CD8-positive, alpha-beta memory T cell (primary cell): ENCODE measurements around the gene TMEM158. TPM values are rescaled to one million over a fixed set of nuclear protein-coding genes. Genes with fewer than 3 reads are reported as not detected.

Source experiments
- CTCF ChIA-PET: fragments of 350-600 bp; sonication (Branson Sonifier 250); formaldehyde crosslinking; loops from one replicate; lab custom pipeline; 2021; ENCODE audit warnings: antibody characterized with exemption; lab: Charles Lee
- POLR2A ChIA-PET: fragments of 350-600 bp; sonication (Branson Sonifier 250); formaldehyde crosslinking; loops from one replicate; lab custom pipeline; 2021; ENCODE audit warnings: antibody characterized with exemption; lab: Charles Lee
- DNase-seq, 5 donors: peaks; one replicate each; pipeline versions ENCODE4 v3.0.0 to v3.0.0-alpha.2; 2020 to 2022; ENCODE audit warnings: mixed read lengths in 1 of 5
- H3K27ac ChIP-seq: one replicate; pipeline ENCODE4 v1.7.0; 2013; ENCODE audit warnings: low read depth, mild to moderate bottlenecking, low read length, moderate library complexity
- H3K27me3 ChIP-seq: 2 replicates; pipeline ENCODE4 v1.7.0; 2013; ENCODE audit warnings: low read length, mild to moderate bottlenecking; ENCODE audit not compliant: insufficient read depth, poor library complexity, severe bottlenecking
- H3K36me3 ChIP-seq: 2 replicates; pipeline ENCODE4 v1.7.0; 2013; ENCODE audit warnings: mild to moderate bottlenecking, low read length, moderate library complexity; ENCODE audit not compliant: insufficient read depth
- H3K4me1 ChIP-seq: 2 replicates; pipeline ENCODE4 v1.7.0; 2013; ENCODE audit warnings: mild to moderate bottlenecking, low read length, moderate library complexity; ENCODE audit not compliant: insufficient read depth
- H3K4me3 ChIP-seq: 2 replicates; pipeline ENCODE4 v1.7.0; 2013; ENCODE audit warnings: mild to moderate bottlenecking, low read length
- H3K9me3 ChIP-seq: 2 replicates; pipeline ENCODE4 v1.7.0; 2013; ENCODE audit warnings: mild to moderate bottlenecking, low read length
- H3K27ac Mint-ChIP-seq, 8 donors: one replicate each; pipeline ENCODE4 v1.8.0; 2020 to 2021; ENCODE audit warnings: mixed read lengths in 8 of 8, mild to moderate bottlenecking in 6 of 8, inconsistent platforms in 3 of 8, moderate library complexity in 3 of 8
- H3K27me3 Mint-ChIP-seq, 2 donors: one replicate each; pipeline ENCODE4 v1.8.0; 2020 to 2021; ENCODE audit warnings: mixed read lengths in 2 of 2, mild to moderate bottlenecking in 1 of 2, moderate library complexity in 1 of 2
- H3K36me3 Mint-ChIP-seq, 3 donors: one replicate each; pipeline ENCODE4 v1.8.0; 2020 to 2021; ENCODE audit warnings: mixed read lengths in 3 of 3, inconsistent platforms in 1 of 3, mild to moderate bottlenecking in 1 of 3
- H3K4me1 Mint-ChIP-seq, 3 donors: one replicate each; pipeline ENCODE4 v1.8.0; 2020 to 2021; ENCODE audit warnings: mixed read lengths in 3 of 3, inconsistent platforms in 1 of 3, mild to moderate bottlenecking in 1 of 3
- H3K4me3 Mint-ChIP-seq, 7 donors: one replicate each; pipeline ENCODE4 v1.8.0; 2020 to 2021; ENCODE audit warnings: mixed read lengths in 7 of 7, mild to moderate bottlenecking in 6 of 7, moderate library complexity in 4 of 7, inconsistent platforms in 2 of 7
- H3K9me3 Mint-ChIP-seq, 5 donors: one replicate each; pipeline ENCODE4 v1.8.0; 2020 to 2022; ENCODE audit warnings: mixed read lengths in 5 of 5, mild to moderate bottlenecking in 3 of 5, moderate library complexity in 2 of 5, inconsistent platforms in 1 of 5
- polyA plus RNA-seq: library from polyadenylated mRNA; unstranded; fragments of 300-500 nt; fragmentation: Illumina TruSeq; gene quantifications from one replicate; pipeline ENCODE4 v1.2.3, GENCODE V29; 2021
- total RNA-seq, 2 experiments: library from RNA; stranded (reverse); gene quantifications; one replicate each; pipeline ENCODE4 v1.2.3, GENCODE V29; 2021

The TMEM158 gene
- total and polyA plus RNA-seq, 3 experiments from 2014 or later, result 0.11 to 0.13 TPM; not detected in 1

GRCh38 chr3:45208586-45208985, 17.5 kb downstream of the TMEM158 start:
- Histone ChIP-seq H3K27me3 (no peaks in the 10 kb centered on the region), H3K4me1 (peaks cover 12% of the 10 kb centered on the region), H3K4me3 (no peak overlapping the region), H3K27ac (no peak overlapping the region), H3K36me3 (no peaks in the 10 kb centered on the region), H3K9me3 (no peaks in the 10 kb centered on the region)
- Mint-ChIP-seq H3K4me1 (peaks cover 8 to 18% (median 11%) of the 10 kb centered on the region in 3 donors), H3K4me3 (no peak overlapping the region), H3K27ac (no peak overlapping the region), H3K27me3 (peaks cover 18 to 41% of the 10 kb centered on the region in 2 donors), H3K36me3 (no peaks in the 10 kb centered on the region), H3K9me3 (no peaks in the 10 kb centered on the region)
- POLR2A ChIA-PET, result no interaction called here
- CTCF ChIA-PET, result interaction anchor here (8.1 kb wide), 1 partner anchor 167 kb away, joined by 181 read pairs; no protein-coding TSS in a partner anchor
- peak in 1 of 5 donors; percentile 7 for DNase-seq

- H3K4me3 ChIP-seq, result no peak overlapping the region
- Mint-ChIP-seq H3K4me1 (peaks cover 8 to 18% (median 11%) of the 10 kb centered on the region in 3 donors), H3K36me3 (no peaks in the 10 kb centered on the region), H3K27me3 (peaks cover 19 to 37% of the 10 kb centered on the region in 2 donors), H3K27ac (no peak overlapping the region), H3K4me3 (no peak overlapping the region), H3K9me3 (no peaks in the 10 kb centered on the region)
- H3K9me3 ChIP-seq, result no peaks in the 10 kb centered on the region
- H3K27ac ChIP-seq, result no peak overlapping the region
- POLR2A ChIA-PET, result no interaction called here
- no peaks in the 10 kb centered on the region for H3K36me3 ChIP-seq
- H3K4me1 ChIP-seq, result peaks cover 12% of the 10 kb centered on the region
- no peaks in the 10 kb centered on the region for H3K27me3 ChIP-seq
- CTCF ChIA-PET, result interaction anchor here (1.4 to 8.1 kb wide), 2 partner anchors 166 to 174 kb away, joined by 3 to 181 read pairs; no protein-coding TSS in a partner anchor
- no peak for DNase-seq
These were observed 18.6 kb downstream of the TMEM158 start for GRCh38 chr3:45207446-45207845.

GRCh38 chr3:45205126-45205525, 21.0 kb downstream of the TMEM158 start:
- DNase-seq, result no peak
- Mint-ChIP-seq H3K27me3 (peaks cover 21 to 34% of the 10 kb centered on the region in 2 donors), H3K27ac (no peak overlapping the region), H3K4me3 (no peak overlapping the region), H3K9me3 (no peaks in the 10 kb centered on the region), H3K36me3 (no peaks in the 10 kb centered on the region), H3K4me1 (peaks cover 5 to 13% (median 6%) of the 10 kb centered on the region in 3 donors)
- CTCF ChIA-PET, result interaction anchor here (8.1 kb wide), 1 partner anchor 164 kb away, joined by 181 read pairs; no protein-coding TSS in a partner anchor
- POLR2A ChIA-PET, result no interaction called here
- Histone ChIP-seq H3K4me3 (no peak overlapping the region), H3K9me3 (no peaks in the 10 kb centered on the region), H3K27me3 (no peaks in the 10 kb centered on the region), H3K4me1 (peaks cover 4% of the 10 kb centered on the region), H3K27ac (no peak overlapping the region), H3K36me3 (no peaks in the 10 kb centered on the region)

- Histone ChIP-seq H3K4me1 (peaks cover 4% of the 10 kb centered on the region), H3K27ac (no peak overlapping the region), H3K36me3 (no peaks in the 10 kb centered on the region), H3K27me3 (no peaks in the 10 kb centered on the region), H3K4me3 (no peak overlapping the region), H3K9me3 (no peaks in the 10 kb centered on the region)
- no peak overlapping the region for H3K4me3 Mint-ChIP-seq
- no peaks in the 10 kb centered on the region for H3K36me3 Mint-ChIP-seq
- H3K27ac Mint-ChIP-seq, result no peak overlapping the region
- H3K27me3 Mint-ChIP-seq, result peaks cover 21 to 38% of the 10 kb centered on the region in 2 donors
- no peaks in the 10 kb centered on the region for H3K9me3 Mint-ChIP-seq
- no peak for DNase-seq
- POLR2A ChIA-PET, result no interaction called here
- peaks cover 5 to 13% (median 6%) of the 10 kb centered on the region in 3 donors for H3K4me1 Mint-ChIP-seq
- CTCF ChIA-PET, result interaction anchor here (8.1 kb wide), 1 partner anchor 163 kb away, joined by 181 read pairs; no protein-coding TSS in a partner anchor
These were observed 22.0 kb downstream of the TMEM158 start for GRCh38 chr3:45204136-45204535.

GRCh38 chr3:45199837-45200648, 26.0 kb downstream of the TMEM158 start:
- CTCF ChIA-PET, result interaction anchor here (1.2 kb wide), 1 partner anchor 10 kb away, joined by 3 read pairs; no protein-coding TSS in a partner anchor
- Mint-ChIP-seq H3K27me3 (peaks cover 29 to 66% of the 10 kb centered on the region in 2 donors), H3K36me3 (no peaks in the 10 kb centered on the region), H3K4me1 (no peaks in the 10 kb centered on the region), H3K9me3 (no peaks in the 10 kb centered on the region), H3K4me3 (no peak overlapping the region), H3K27ac (no peak overlapping the region)
- no peaks in the 10 kb centered on the region for H3K36me3 ChIP-seq
- no peaks in the 10 kb centered on the region for H3K27me3 ChIP-seq
- DNase-seq, result no peak
- POLR2A ChIA-PET, result no interaction called here
- H3K27ac ChIP-seq, result no peak overlapping the region
- H3K4me1 ChIP-seq, result no peaks in the 10 kb centered on the region
- no peak overlapping the region for H3K4me3 ChIP-seq
- H3K9me3 ChIP-seq, result no peaks in the 10 kb centered on the region

GRCh38 chr3:45198264-45199260, 27.5 kb downstream of the TMEM158 start:
- Mint-ChIP-seq H3K4me1 (no peaks in the 10 kb centered on the region), H3K27me3 (peaks cover 28 to 61% of the 10 kb centered on the region in 2 donors), H3K36me3 (no peaks in the 10 kb centered on the region), H3K27ac (no peak overlapping the region), H3K9me3 (no peaks in the 10 kb centered on the region), H3K4me3 (no peak overlapping the region)
- Histone ChIP-seq H3K4me3 (no peak overlapping the region), H3K36me3 (no peaks in the 10 kb centered on the region), H3K27me3 (no peaks in the 10 kb centered on the region), H3K4me1 (no peaks in the 10 kb centered on the region), H3K9me3 (no peaks in the 10 kb centered on the region), H3K27ac (no peak overlapping the region)
- DNase-seq, result no peak
- POLR2A ChIA-PET, result no interaction called here
- CTCF ChIA-PET, result interaction anchor here (0.9 to 1.2 kb wide), 2 partner anchors 12 kb away, joined by 3 read pairs; no protein-coding TSS in a partner anchor

- Histone ChIP-seq H3K27ac (no peak overlapping the region), H3K4me1 (no peaks in the 10 kb centered on the region), H3K9me3 (no peaks in the 10 kb centered on the region), H3K36me3 (no peaks in the 10 kb centered on the region), H3K4me3 (no peak overlapping the region), H3K27me3 (no peaks in the 10 kb centered on the region)
- Mint-ChIP-seq H3K4me3 (no peak overlapping the region), H3K27ac (no peak overlapping the region), H3K9me3 (no peaks in the 10 kb centered on the region), H3K4me1 (no peaks in the 10 kb centered on the region), H3K36me3 (no peaks in the 10 kb centered on the region), H3K27me3 (peaks cover 24 to 43% of the 10 kb centered on the region in 2 donors)
- CTCF ChIA-PET, result no interaction called here
- DNase-seq, result peak in 1 of 5 donors; percentile 6
- POLR2A ChIA-PET, result no interaction called here
These were observed 31.3 kb downstream of the TMEM158 start for GRCh38 chr3:45194791-45195190.
